MV-4-11 (cell line): ENCODE data around the gene AMN.

Source experiments
- DNase-seq: peaks from one replicate; lab custom pipeline; 2025; lab: John Stamatoyannopoulos, UW

Gene AMN

DNA sequence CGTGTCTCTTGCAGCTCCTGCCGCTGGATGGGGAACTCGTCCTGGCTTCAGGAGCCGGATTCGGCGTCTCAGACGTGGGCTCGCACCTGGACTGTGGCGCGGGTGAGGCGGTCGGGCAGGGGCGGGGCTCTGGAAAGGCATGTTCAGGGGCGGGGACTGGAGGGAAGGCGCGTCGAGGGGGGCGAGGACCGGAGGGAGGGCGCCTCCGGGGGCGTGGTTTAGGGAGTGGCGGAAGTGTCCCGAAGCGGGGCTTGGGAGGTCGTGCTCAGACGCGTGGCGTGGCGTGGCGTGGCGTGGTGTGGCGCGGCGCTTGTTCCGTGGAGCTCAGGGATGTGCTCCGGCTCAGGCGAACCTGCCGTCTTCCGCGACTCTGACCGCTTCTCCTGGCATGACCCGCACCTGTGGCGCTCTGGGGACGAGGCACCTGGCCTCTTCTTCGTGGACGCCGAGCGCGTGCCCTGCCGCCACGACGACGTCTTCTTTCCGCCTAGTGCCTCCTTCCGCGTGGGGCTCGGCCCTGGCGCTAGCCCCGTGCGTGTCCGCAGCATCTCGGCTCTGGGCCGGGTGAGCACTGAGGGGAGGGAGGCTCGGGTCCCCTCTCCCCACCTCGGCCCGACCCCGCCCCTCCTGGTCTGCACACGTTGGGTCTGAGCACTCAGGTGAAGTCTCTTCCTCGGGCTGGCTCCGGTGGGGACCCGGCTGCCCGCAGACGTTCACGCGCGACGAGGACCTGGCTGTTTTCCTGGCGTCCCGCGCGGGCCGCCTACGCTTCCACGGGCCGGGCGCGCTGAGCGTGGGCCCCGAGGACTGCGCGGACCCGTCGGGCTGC lies 6.2 kb downstream of the AMN start:
- peak; percentile 47 for DNase-seq

DNA sequence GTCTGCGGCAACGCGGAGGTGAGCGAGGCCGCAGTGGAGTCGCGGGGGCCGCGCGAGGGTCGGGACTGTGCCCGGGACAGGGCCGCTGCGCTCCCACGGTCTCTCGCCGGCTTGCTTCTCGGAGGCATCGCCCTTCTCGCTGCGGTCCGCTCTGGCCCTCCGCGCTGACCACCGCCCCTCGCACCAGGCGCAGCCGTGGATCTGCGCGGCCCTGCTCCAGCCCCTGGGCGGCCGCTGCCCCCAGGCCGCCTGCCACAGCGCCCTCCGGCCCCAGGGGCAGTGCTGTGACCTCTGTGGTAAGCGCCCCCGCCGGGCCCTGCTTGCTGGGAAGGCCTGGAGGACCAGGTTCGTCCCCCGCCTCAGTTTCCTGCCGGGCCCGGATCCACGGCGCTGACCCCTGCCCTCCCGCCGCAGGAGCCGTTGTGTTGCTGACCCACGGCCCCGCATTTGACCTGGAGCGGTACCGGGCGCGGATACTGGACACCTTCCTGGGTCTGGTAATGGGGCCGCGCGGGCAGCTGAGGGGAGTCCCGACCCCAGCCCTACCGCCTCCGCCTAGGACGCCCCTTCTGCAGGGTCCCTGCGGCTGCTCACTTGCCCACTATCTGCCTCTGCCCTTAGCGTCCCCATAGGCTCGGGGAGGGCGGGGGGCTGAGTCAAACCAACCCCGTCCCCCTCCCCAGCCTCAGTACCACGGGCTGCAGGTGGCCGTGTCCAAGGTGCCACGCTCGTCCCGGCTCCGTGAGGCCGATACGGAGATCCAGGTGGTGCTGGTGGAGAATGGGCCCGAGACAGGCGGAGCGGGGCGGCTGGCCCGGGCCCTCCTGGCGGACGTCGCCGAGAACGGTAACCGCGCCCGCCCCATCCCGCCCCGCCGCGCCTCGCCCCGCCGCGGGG lies 7.0 kb downstream of the AMN start:
- no peak for DNase-seq

DNA sequence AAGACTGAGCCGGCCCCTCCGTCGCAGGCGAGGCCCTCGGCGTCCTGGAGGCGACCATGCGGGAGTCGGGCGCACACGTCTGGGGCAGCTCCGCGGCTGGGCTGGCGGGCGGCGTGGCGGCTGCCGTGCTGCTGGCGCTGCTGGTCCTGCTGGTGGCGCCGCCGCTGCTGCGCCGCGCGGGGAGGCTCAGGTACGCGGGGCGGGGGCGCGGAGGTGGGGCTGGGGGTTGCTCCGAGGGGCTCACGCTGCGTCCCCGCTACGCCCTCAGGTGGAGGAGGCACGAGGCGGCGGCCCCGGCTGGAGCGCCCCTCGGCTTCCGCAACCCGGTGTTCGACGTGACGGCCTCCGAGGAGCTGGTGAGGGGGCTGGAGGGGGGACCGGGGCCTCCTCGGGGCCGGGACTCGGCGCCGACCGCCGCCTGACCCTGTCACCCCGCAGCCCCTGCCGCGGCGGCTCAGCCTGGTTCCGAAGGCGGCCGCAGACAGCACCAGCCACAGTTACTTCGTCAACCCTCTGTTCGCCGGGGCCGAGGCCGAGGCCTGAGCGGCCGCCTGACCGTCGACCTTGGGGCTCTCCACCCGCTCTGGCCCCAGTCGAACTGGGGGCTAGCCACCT lies 7.8 kb downstream of the AMN start:
- no peak for DNase-seq

DNA sequence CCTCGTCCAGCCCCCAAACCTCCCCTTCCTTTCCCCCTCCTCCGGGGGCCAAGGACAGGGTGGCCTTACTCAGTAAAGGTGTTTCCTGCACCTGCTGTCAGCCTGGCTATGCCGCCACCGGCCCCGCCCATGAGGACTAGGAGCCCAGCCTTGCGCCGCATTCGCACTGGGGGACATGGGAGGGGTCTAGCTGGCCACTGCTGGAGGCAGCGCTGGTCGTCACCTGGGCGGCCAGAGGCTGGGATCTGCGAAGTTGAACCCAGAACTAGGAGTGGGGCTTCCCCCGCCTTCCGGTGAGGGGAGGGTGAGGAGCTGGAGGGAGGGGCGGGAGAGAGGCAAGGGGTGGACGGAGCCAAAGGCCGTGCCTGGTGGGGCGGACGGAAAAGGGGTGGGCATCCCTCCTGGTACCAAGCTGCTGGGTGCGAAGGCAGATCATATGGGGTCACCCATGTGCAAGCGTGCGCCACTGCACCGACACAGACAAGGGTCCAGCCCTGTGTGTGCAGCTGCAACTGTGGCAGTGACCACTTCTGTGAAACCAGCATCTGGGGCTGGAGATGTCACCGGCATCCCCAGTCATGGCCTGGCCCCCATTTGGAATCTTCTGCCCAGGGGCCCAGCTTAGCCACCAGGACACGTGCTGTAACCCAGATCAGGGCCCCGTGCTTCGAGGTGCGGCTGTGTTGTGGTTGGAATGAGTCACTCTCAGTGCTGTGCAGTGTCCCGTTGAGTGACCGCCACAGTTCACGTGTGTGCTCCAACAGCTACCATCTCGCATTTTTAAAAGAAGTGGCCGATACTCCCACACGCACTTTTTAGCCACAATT lies 8.5 kb downstream of the AMN start:
- peak; percentile 74 for DNase-seq

DNA sequence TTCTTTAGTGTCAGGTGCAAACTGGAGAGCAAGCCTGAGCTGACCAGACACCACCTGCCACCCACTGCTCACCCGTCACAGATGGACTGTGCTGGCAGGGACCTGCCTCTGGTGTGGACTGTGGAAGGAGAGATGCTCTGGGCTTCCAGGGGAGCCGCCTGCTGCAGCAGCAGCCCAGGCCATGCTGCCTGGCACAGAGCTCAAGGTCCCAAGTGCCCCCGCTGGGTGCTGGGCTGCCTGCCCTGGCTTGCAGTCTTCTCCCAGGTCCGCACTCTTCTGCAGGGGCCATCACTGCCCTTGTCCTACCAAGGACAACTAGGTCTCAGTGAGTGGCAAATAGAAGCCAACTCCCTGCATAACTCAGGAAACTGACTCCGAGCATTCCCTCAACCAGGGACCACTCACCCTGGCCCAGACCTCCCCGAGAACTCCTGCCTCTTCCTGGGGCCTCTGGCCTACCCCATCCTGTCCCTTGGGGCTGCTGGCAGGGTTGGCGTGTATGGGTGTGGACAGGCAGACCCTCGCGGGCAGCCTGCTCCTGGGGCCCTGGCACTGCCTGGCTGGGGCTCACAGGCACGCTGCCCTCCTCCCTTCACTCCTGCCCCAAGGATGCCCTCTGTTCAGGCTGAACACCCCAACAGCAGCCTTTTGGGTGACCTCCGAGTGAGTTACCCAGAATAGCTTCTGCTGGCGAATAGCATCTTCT lies 9.3 kb downstream of the AMN start:
- DNase-seq: no peak

DNA sequence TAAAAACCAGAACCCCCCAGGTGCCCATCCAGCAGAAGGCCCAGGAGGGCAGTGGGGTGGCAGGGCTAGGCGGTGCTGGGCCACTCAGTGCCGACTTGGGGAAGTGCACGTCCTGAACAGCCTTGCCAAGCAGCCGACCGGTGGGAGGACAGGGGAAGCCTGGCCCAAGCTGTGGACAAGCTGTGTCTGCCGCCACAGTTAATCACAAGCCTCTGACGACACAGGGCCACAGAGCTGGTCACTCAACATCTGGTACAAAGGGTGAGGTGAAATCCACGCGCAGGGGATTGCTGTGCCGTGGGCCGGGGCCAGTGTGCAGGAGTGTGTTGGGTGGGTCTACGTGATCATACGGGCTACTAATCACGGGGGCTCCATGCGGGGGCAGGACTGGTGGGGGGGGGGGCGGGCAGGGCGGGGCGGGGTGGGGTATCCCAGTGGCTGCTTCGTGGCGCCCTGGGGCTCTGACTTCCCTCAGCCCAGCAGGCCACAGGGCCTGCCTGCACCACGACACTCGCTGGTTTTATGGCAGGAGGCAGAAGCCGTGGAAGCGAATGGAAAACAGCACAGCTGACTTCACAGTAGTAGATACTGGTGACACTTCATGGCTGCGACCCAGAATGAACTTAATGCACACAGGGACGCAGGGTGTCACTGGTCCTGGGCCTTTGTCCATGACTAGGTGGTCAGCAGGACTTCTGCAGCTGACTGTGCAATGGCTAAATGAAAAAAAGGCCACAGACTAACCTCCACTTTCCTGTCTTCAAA lies 10.2 kb downstream of the AMN start:
- no peak for DNase-seq

DNA sequence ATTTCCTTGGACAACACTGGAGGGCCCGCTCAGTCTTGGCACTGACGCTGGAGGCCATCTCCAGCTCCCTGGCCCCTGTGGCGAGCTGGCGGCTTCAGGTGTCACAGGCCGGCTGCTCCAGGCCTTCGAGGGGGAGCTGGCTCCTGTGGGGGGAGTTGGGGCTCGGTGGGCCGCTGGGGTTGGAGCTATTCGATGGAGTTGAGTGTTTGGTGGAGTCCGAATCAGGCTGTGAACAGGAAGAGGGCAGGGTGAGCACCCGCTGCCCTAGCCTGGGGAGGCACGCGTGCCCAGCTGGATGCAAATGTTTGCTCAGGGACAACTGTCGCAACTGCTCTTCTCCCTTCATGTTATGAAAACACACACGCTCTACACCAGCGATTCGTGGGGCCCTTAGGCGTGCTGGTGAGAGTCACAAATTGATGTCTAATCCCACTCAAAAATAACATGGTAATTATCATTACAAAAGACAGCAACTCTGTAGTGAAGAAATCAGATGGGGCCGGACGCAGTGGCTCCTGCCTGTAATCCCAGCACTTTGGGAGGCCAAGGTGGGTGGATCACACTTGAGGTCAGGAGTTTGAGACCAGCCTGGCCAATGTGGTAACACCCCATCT lies 11.3 kb downstream of the AMN start:
- DNase-seq: peak; percentile 20

DNA sequence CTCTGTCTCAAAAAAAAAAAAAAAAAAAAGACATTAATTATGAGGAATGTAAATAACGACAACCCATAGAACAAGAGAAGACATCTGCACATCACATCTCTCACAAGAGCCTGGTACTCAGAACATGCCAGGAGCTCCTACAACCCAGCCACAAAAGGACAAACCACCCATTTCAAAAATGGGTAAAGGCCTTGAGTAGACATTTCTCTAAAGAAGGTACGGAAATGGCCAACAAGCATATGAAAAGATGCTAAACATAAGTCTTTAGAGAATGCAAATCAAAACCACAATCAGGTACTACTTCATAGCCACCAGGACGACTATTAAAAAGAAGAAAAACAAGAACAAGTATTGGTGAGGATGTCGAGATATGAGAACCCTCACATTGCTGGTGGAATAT lies 13.3 kb downstream of the AMN start:
- DNase-seq: no peak

DNA sequence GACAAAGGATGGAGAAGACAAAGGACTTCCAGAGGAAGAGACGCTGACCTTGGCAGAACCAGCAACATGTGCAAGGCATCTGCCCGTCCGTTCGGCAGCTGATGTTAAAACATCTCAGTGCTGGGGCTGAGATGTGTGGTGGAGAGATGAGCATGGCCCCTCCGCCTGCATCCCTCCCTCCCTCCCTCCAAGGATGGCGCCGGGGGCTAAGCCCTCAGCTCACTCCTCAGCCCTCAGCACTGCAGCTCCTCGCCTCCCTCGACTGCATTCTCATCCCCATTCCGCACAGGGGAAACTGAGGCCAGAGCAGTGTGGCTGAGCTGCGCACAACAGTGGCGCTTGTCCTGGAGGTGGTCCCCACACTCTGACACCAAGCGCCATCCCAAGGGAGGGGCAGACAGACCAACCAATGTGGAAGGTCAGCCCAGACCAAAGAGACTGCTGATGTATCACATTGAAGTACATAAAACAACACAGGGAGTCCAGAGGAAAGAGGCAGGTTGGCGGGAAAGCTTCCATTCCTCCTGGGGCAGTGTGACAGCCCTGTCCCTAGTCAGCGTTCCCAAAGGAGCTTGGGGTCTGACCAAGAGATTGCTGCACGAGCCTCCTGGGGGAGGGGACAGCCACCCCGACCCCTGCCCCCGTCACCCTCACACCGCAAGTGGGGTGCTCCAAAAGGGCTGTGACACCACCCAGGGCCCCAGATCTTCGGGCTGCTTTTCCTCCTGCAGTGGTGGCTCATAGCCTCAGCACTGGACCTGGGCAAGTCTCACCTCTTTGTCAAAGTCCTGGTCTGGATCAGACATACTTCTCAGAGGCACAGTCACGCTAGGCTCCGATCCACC lies 15.1 kb downstream of the AMN start:
- no peak for DNase-seq

DNA sequence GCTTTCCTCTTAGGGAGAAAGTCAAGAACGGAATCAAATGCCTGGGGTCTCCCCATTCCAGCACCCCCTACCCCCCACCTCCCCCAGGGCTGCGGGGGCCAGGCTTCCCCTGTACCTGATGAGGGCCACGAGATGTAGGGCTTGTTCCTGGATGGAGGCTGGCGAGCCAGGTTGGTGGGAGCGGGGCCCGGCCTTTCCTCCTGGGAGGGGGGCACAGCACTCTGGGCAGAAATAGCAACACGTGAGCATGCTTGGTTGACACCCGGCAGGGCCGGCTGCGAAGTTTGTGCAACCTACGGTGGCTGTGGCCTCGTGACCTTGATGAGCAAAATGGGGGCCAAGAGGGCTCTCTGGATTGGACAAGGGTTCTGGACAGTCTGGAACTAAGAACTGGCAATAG lies 15.7 kb downstream of the AMN start:
- no peak for DNase-seq

DNA sequence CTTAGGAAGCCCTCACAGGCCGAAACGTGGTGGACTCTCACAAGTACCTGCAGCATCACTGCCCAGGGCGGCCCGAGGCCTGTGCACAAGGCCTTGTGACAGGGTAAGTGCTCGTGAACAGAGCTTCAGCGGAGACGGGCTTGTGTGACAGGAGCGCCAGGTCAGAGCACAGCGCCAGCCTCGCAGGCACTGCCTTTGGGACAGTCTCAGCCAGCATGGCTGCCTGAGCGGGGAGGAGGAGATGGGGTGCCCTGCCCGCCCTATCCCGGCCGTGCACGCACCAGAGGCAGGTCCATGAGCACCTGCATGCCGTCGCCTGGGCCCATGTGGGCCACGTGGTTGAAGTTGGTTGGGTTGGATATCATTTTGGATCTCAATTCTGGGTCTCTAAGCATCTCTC lies 16.9 kb downstream of the AMN start:
- no peak for DNase-seq

DNA sequence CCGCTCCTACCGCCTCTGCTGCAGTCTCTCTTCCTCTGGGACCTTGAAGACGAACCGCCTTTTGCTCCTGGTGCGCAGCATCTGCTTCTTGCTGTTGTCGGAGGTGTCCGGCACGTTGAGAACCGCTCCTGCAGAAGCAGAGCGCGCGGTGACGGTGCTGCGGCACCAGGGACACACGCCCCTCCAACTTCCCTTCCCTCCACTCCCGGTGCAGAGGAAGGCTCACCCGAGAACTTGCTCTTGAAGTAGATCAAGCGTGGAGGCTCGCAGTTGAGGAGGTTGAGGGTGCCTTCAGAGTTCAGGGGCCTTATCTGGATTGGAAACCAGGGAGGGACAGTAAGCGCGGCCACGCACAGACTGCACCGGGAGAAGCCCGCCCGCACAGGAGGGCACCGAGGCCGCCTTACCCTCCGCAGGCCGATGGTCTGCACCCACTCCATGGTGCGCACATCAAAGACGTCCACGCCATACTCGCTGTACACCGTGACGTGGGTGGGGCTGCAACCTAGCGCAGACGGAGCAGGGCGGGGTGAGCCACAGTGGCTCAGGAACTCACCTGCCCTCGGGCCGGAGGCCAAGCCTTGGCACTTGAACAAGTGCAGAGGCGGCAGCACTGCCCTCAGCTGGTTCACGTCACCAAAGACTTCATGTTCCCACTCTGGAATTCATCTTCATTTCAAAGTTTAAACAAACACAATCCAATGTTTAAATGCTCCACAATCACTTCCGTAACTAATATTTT lies 17.5 kb downstream of the AMN start:
- DNase-seq: no peak

DNA sequence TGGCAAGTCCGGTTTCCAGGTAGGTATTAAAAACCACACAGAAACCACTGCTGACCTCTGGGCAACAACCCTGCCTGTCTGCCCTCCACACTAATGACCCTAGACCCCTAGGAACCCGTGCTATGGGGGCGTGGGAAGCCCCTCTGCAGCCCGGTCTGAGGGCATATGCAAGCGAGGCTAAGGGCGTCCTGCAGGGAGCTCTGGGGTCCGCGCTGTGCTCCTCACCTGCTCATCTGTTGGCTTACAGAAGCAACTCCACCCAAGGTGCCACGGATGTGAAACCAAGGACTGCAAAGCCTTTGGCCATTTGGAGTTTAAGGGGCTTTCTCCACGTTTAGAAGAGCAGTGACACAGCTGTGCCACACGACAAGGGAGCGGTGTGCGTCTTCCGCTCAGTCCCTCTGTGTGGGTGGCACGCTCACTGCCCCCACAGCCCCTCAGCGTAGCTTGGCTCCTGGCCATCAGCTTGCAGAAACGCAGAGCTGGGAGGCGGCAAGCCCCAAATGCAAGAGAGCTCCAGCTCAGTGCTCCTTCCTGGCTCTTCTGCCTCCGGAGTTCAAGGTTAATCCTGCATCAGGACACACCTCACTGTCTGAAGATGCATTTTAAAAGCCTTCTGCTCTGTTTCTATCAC lies 18.4 kb downstream of the AMN start:
- DNase-seq: no peak

DNA sequence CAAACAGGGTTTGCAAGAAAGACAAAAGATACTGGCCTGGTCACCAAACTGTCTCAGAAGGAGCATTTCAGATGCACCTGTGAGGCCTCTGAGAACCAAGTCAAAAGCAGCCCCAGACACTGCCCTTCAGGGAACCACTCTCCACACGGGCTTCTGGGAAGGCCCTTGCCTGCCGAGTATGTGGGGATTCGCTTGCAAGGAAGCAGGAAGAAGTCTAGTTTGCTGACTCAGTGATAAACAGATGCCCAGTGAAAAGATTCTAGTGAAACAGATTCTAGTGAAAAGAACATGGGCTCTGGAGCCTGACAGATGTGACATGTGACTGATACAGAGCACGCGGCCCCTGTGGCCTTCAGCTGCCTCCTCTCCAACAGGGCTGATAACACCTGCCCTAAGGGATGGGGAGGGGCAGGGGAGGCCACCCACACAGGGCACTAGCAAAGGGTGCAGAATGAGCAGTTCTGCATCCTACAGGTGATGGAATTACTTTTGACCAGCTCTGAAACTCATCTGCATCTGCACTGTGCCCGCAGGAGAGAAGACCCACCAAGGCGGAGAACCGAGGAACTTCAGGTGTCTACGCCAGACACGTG lies 19.1 kb downstream of the AMN start:
- no peak for DNase-seq

DNA sequence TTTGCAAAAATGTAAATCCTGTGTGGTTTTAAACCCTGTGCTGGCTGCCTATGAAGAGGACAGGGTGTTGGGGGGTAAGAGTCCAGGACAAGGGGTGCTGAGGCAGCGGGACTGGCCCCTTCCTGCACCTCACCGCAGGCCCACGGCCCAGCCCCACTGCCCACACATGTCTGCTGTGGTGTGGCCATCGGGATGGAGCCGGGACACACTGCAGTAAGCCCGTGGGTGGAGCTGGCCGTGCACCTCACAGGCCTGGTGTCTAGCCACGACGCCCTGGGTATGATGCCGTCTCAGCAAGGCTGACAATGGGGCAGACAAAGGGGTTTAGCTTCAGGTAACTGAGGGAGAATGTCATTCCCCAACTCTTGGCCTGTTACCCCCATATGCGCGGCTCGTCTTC lies 19.6 kb downstream of the AMN start:
- no peak for DNase-seq

DNA sequence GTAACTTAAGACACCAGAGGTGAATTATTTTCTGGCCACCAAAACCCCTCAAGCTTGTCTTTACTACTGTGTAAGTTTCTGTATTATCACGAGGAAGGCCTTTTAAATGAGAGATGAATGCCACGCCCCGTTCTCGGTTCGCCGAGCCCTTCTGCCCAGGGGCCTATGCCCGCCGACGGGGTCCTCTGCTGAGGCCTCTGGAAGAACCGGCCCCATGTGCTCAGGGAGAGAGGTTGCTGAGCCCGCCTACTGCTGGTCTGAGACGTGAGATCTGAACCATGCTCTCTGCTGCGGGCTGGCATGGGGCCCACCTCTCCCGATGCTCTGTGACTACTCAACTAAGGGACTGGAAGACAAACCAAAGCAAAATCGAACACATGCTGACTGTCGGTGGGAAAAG lies 21.0 kb downstream of the AMN start:
- no peak for DNase-seq

DNA sequence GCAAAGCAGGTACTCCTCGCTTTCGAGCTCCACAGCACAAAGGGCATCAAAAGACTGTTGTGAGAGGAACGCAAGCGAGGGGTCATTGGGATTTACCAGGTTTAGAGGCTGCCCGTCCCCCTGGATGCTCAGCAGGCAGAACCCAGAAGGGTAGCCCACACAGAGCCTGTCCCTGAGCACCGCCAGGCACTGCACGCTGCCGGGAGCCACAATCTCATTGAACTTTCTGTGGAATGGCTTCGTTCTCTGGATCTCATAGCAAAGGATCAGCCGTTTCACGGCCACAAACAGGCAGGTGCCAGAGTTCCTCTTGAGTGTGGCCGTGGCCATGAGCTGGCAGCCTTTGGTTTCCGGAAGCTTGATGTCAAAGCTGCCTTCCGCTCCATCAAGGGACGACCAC lies 21.5 kb downstream of the AMN start:
- no peak for DNase-seq
